OCI-M1 (cell line): ENCODE measurements around the gene KRTAP10-2.
"Not testable (repeated sequence)": the region's sequence is repeated elsewhere in the genome, so short reads cannot be mapped to it uniquely, and the experiment has no call there.

Source experiments
- DNase-seq: peaks from one replicate; lab custom pipeline; 2025; lab: John Stamatoyannopoulos, UW

Gene KRTAP10-2, protein sequence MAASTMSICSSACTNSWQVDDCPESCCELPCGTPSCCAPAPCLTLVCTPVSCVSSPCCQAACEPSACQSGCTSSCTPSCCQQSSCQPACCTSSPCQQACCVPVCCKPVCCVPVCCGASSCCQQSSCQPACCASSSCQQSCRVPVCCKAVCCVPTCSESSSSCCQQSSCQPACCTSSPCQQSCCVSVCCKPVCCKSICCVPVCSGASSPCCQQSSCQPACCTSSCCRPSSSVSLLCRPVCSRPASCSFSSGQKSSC

DNA sequence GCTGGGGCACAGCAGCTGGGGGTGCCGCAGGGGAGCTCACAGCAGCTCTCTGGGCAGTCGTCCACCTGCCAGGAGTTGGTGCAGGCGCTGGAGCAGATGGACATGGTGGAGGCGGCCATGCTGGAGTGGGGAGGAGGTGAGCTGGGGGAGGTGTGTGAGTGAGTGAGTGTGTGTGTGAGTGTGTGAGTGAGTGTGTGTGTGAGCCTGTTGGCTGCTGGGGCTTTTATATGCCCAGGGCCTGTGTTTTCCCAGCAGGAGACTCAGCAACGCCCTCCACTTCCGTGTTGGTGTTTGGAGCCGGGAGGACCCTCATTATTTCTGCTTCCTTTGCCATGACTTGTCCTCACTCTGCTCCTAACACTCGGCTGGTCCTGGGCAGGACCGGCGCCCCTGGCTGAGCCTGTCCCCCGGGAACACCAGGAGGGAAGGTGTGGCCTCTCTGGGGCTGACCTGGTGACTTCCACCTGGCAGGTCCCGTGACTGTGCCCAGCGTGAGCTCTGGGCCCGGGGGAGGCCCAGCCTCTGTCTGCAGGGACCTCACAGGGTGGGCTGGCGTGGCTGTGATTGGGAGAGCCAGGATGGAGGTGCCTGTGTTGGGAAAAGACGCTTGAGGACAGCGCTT is at the start of gene KRTAP10-2:
Gene KRTAP10-2 (minus strand): TSS at position 166 of the 622 bp plus-strand sequence. CDS start 47 bp downstream, at position 119.
- DNase-seq: no peak

DNA sequence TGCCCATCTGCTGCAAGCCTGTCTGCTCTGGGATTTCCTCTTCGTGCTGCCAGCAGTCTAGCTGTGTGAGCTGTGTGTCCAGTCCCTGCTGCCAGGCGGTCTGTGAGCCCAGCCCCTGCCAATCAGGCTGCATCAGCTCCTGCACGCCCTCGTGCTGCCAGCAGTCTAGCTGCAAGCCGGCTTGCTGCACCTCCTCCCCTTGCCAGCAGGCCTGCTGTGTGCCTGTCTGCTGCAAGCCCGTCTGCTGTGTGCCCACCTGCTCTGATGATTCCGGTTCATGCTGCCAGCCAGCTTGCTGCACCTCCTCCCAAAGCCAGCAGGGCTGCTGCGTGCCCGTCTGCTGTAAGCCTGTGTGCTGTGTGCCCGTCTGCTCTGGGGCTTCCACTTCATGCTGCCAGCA is 49.8 kb upstream of the KRTAP10-2 start:
- DNase-seq: not testable (repeated sequence)

DNA sequence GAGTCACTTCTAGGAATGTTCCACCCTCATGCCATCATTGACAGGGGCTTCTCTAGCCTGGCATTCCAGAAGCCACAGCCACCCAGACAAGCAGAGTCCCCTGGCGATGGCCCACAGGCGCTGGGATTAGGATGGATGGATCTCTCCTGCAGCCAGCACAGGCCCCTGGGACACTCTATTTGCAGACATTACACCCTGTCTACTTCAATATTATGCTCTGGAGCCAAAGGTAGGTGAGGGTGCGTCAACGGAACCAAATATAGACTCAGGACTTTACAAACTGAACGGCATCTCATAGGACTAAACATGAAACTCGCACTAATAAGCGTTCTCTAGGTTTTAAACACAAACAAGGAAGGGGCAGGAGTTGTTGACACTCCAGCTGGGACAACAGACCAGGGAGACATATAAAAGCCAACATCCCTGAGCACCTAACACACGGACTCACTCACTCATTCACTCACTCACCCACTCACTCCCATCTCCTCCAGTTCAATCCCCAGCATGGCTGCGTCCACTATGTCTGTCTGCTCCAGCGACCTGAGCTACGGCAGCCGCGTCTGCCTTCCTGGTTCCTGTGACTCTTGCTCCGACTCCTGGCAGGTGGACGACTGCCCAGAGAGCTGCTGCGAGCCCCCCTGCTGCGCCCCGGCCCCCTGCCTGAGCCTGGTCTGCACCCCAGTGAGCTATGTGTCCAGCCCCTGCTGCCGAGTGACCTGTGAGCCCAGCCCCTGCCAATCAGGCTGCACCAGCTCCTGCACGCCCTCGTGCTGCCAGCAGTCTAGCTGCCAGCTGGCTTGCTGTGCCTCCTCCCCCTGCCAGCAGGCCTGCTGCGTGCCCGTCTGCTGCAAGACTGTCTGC is 49.0 kb upstream of the KRTAP10-2 start, which contains the start of gene KRTAP10-7:
Gene KRTAP10-7 (plus strand): TSS at position 480 of the 861 bp plus-strand sequence. CDS start 25 bp downstream, at position 505.
- not testable (repeated sequence) for DNase-seq

DNA sequence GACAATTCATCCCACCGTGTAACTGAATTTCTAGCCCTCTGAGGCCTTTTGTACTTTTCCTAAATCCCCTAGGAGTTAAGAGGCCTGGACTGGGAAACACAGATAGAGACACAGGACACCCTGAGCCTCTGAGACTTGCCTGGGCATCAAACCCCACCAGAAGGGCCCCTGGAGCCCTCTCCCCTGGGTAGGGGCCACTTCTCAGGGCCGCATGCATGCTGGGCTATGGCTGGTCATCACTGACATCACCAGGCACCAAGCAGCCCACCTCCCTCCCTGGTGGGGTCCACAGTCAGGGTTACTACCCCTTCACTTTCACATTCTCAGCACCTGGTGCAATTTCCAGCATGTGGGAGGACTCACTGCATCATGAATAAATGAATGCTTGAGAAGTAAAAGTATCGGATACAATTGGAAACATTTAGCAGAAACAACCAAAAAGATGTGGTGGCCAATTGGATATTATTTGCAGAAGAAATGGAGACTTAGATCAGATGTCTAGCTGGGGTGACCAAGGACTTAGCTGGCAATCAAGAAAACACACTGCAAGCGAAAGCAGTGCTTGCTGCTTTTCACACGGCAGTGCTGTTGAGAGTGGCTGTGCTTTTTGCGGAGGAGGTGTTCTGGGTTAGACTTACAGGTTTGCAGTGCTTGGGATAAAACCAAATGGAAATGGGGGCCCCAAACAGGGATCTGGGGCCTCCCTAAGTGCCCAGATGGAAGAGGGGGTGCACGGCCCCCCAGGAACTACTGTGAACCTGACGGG is 48.1 kb upstream of the KRTAP10-2 start:
- no peak for DNase-seq

DNA sequence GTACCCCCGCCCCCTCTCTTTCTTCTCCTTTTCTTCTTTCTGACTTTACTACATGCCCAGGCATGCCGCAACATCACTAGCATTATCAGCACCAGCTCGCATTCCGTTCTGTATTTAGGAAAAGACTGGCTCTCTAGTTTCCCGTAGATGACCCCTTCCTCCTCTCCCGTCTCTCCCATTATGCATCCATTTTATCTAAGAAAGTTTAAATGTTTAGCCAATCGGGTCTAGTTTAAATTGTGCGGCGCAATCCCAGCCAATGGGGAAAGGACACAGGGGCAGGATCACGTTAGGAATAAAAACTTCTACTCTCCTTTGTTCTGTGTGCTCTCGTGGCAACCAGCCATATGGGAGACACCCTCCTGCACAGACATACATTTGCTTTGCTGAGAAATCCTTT is 46.8 kb upstream of the KRTAP10-2 start:
- DNase-seq: no peak

DNA sequence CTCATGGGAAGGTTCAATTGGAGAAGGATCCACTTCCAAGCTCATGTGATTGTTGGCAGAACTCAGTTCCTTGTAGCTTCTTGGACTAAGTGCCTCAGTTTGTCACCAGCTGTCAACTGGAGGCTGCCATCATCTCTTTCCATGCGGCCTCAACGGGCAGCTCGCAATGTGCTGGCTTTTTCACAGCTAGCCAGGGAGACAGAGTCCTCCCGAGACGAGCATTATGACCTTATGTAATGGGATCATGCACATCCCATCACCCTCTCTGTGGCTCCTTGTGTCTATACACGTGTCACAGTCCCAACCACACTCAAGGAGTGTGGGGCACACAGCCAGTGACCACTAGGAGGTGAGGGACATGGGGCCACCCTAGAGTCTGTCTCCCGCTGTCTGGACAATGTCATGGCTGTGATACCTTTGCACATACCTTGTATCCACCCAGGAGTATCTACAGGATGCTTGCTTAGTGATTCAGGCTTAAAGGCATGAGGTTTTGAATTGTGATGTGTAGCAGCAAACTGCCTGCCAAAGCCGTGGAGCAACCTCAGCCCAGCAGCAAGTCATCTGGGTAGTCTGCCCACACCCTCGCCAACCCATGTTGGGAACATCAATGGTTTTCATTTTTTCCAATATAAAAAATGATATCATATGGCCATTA is 44.9 kb upstream of the KRTAP10-2 start:
- no peak for DNase-seq

DNA sequence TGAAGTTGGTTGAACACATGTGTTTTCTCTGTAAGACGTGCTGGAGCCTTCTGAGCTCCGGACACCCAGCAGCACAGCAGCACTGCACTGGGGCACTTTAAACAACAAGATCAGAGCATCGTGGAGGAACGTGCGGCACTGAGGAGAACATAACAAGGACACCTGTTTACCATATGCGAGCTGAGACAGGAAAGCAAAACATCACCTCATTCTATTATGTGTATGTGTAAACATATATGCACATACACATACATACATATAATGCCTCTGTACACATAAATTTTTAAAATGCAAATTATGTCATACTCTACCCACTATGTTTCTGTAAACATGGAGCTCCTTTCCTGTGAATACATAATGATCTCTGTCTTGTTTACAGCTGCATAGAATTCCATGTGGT is 44.2 kb upstream of the KRTAP10-2 start:
- no peak for DNase-seq

DNA sequence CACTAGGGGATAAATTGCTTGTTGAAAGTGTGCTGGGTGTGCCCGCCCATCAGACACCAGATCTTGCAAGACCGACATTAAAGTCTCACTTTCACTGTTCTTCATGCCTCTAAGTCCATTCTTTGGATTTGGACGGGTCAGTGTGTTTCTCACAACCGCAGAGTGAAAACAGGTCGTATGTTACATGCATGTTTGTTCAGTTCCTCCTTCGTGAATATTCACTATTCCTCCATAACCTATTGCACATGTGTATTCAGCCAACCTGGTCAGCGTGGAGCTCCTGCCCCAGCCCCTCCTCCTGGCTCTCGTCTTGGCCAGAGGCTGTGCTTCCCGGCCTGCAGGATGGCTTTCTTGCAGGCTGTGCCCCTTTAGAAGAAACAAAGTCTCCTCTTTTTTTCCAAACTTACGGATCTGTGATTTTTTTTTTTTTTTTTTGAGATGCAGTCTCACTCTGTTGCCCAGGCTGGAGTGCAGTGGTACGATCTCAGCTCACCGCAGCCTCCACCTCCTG is 43.2 kb upstream of the KRTAP10-2 start:
- DNase-seq: no peak

DNA sequence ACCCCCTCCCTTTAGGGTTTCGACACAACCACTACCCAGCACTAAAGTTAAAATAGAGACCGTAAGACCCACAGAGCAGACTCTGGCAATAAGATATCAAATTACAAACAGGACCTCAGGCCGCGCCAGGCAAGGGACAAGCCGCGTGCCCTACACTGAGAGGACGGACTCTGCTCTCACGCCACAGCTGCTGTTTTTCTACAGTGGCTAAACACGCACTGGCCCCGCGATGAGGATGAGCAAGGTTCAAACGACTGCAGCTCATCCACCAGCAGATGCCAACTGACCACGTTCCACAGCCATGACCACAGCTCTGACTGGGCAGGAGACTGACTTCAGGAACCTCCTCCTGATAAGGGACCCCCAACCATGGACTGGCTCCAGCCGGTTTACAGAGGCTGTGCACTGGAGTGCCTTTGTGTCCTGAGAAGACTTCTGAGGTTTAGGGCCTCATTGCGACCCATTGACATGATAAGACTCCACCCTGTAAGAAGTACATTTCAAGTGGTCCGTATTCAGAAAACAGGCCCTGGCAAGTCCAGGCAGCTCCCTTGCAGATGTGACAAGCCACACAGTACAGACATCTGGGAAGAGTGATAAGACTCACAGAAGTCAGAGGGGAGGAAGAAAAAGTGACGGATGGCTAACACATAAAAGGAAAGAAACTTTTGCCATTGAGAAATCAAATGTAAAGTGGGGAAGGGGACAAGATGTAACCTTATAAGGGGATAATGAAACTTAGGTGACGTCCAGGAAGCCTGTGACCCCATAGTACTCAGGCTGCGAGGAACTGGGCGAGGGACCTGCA is 42.5 kb upstream of the KRTAP10-2 start:
- peak; percentile 95 for DNase-seq

DNA sequence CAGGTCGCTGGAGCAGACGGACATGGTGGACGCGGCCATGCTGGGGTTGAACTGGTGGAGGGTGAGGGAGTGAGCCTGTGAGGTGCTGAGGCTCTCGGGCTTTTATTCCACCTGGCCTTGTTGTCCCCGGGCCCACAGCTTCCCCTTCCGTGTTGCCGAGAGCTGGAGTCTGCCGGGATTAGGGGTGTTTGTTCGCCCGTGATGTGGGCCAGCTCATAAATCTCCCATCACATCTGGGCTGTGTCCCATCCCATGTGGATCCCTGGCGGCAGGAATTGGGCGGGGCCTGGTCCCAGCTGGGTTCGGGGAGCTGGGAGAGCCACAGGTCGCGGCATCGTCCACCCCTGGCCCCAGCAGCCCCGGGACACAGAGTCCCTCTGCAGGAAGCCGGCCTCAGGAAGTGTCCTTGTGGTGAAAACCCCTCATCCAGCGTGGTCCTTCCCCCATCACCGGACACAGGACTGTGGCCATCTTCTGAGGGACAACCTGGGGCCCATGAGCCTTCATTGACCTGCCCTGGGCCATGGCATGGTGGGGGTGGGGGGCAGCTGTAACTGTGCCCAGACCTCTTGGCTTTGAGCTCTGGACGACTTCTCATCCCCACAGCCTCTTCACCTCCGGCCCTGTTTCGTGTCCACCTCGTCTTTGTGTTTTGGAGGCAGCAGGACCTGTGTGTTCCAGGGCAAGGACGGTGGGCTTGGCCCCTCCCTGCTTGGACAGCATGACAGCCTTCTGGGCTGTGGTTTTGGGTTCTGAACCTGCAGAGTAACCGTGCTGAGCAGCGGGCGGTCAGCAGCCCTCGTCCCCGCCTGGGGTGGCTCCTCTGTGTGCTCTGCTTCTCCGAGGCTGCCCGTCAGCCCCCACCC is 41.4 kb upstream of the KRTAP10-2 start, which contains the start of gene KRTAP10-6:
Gene KRTAP10-6 (minus strand): TSS at position 60 of the 866 bp plus-strand sequence. CDS start 21 bp downstream, at position 39.
- no peak for DNase-seq

DNA sequence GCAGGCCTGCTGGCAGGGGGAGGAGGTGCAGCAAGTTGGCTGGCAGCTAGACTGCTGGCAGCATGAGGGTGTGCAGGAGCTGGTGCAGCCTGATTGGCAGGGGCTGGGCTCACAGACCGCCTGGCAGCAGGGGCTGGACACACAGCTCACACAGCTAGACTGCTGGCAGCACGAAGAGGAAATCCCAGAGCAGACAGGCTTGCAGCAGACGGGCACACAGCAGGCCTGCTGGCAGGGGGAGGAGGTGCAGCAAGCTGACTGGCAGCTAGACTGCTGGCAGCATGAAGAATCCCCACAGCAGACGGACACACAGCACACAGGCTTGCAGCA is 40.5 kb upstream of the KRTAP10-2 start:
- not testable (repeated sequence) for DNase-seq

DNA sequence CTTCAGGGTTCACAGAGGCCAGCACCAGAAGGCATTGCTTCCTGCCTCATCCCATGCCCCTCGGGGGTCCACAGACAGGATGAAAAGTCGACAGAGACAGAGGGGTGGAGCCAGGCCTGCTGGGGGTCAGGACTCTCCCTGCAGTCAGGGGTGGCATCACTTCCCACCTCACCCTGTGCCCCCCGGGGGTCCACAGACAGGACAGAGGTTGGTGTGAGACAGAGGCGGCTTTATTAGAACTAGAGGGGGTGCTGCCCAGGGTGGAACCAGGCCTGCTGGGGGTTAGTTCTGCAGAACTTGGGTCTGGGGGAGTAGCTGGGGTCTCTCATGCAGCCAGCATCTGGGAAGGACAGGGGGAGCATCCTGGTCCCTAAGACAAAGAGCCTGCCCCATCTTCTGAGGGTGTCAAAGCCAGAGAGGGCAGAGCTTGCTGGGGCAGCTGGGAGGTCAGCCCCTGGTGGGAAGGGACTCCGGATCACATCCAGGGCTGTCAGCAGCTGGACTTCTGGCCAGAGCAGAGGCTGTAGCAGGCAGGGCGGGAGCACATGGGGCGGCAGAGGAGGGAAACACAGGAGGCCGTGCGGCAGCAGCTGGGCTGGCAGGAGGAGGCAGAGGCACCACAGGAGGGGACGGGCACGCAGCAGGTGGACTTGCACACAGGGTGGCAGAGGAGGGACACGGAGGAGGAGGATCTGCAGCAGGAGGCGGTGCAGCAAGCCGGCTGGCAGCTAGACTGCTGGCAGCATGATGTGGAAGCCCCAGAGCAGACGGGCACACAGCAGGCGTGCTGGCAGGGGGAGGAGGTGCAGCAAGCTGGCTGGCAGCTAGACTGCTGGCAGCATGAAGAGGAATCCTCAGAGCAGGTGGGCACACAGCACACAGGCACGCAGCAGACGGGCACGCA is 39.8 kb upstream of the KRTAP10-2 start:
- not testable (repeated sequence) for DNase-seq

DNA sequence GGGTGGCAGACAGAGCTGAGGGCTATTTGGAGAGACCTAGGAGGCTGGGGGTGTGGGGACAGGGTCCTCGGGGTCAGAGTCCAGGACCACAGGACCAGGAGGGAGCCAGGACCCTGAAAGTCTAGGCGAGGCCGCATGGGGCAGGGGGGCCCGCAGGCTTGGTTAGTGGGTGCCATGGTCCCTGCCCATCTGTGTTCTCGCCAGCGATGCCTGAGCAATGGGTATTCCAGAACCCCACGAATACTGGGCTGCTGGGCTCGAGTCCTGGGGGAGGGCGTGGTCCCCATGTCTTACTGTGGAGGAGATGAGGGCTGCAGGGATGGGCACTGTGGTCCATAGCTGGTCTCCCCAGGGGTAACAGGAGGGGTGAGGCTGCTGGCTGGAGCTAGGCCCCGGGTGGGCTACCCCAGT is 39.0 kb upstream of the KRTAP10-2 start:
- no peak for DNase-seq

DNA sequence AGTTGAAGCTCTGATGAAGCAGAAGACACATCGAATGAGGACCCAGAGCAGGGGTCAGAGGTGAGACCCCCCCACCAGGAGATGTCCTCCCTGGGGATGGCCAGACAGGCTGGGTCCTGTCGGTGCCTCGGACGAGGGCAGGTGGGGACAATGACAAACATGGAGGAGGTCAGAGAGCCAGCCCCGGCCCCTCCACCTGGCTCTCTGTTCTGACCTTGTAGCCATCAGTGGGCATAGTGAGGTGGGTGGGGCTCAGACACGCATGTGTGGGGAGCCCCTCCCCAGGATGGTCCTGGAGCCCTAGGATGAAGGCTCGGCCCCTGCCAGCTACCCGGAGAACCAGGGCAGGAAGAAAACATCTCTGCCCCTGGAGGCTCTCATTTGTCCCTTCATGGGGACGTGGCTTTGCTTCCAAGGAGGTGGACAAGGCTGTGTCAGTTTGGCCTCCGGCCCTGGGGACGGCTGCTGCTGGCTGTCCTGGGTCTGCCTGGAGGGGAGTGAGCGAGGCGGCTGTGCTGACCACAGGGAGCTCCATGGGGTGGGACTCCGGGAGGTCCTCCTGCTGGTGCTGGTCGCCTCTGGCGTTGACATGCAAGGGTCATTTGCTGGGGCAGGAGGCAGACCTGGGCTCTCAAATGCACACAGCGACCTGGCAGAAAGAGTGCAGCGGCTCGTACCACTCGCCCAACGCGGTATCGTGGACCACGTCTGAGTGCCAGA is 38.4 kb upstream of the KRTAP10-2 start:
- no peak for DNase-seq

DNA sequence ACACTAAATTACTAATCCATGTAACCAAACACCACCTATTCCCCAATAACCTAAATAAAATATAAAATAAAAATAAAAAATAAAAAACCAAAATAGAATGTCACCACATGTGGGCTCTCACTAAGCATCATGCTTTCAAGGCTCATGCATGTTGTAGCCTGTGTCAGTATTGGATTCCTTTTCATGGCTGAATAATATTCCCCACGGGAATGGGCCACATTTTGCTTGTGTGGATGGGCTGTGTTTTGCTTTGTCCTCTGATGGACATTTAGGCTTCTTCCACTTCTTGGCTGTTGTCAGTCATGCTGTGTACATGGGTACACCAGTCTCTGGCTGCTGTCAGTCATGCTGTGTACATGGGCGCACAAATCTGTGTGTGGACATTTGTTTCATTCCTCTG is 37.8 kb upstream of the KRTAP10-2 start:
- DNase-seq: no peak

DNA sequence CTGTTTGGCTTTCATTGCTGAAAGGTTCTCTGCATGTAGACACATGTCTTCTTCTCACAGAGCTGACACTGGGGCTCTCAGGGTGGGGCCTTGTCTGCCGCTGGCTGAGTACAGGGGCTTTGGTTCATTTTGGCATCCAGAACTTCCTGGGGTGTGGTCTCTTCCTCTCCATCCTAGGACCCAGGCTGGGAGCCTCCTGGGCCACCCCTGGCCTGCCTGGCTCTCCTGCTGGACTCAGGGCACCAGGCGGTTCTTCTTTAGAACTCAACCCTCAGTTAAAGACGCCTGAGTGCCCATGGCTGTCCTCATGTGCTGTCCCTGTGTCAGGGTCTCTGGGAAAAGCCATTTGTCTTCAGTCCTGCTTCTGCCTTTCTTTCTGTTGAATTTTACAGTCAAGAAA is 34.6 kb upstream of the KRTAP10-2 start:
- DNase-seq: no peak

DNA sequence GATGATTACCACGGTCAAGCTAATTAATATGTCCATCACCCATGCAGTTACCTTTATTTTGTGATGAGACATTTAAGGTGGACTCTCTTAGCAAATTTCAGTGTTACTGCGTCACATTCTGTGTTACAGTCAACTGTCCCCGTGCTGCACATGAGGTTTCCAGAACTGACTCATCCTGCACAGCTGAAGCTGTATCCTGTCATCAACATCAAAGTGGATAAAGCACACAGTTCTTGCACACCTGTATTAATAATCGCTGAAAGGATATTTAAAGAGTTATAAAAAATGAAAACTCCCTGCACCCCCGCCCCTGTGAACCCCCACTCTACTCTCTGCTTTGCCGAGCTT is 32.5 kb upstream of the KRTAP10-2 start:
- DNase-seq: no peak
